Heart right ventricle (tissue), 16 donors: Measurements from ENCODE around the gene PGA5. TPM values are rescaled to one million over a fixed set of nuclear protein-coding genes. Genes with fewer than 3 reads are reported as not detected.

ENCODE experiments used
- ATAC-seq, 8 donors: fragments of 200-7000 bp; cut with Tn5 transposase; one replicate each; pipeline ENCODE4 v1.9.1; 2020; ENCODE audit warnings: mild to moderate bottlenecking in 8 of 8, moderate library complexity in 8 of 8, moderate number of reproducible peaks in 1 of 8
- DNase-seq, 2 donors: peaks; one replicate each; pipeline ENCODE4 v3.0.0-alpha.2; 2020
- H3K27ac ChIP-seq, 10 donors: fragments of 200-600 bp; sonication (generic) in 2 of 10; one replicate each; pipeline versions ENCODE4 v1.5.0 to v1.8.0; 2020 to 2022; ENCODE audit warnings: mild to moderate bottlenecking in 3 of 10
- H3K27me3 ChIP-seq, 7 donors: fragments of 200-600 bp; one replicate each; pipeline ENCODE4 v1.8.0; 2021 to 2022; ENCODE audit warnings: mild to moderate bottlenecking in 2 of 7
- H3K36me3 ChIP-seq, 9 donors: fragments of 200-600 bp; sonication (generic) in 1 of 9; one replicate each; pipeline versions ENCODE4 v1.5.0 to v1.8.0; 2020 to 2022; ENCODE audit warnings: mild to moderate bottlenecking in 2 of 9
- H3K4me1 ChIP-seq, 9 donors: fragments of 200-600 bp; sonication (generic) in 1 of 9; one replicate each; pipeline versions ENCODE4 v1.5.0 to v1.8.0; 2020 to 2022; ENCODE audit warnings: mild to moderate bottlenecking in 4 of 9
- H3K4me3 ChIP-seq, 10 donors: fragments of 200-600 bp; sonication (generic) in 2 of 10; one replicate each; pipeline versions ENCODE4 v1.5.0 to v1.8.0; 2020 to 2022; ENCODE audit warnings: mild to moderate bottlenecking in 7 of 10, moderate library complexity in 2 of 10
- H3K9me3 ChIP-seq, 11 donors: fragments of 200-600 bp in 10 of 11; sonication (generic) in 2 of 11; one replicate each; pipeline versions ENCODE4 v1.5.0 to v1.8.0; 2013 to 2022; ENCODE audit warnings: mild to moderate bottlenecking in 2 of 11, control low read depth in 1 of 11, moderate library complexity in 1 of 11
- WGBS, 2 donors: extraction: QIAGEN DNeasy Blood & Tissue Kit; methylation state at CpG; one replicate each; pipeline ENCODE4 v1.1.7; 2013; ENCODE audit warnings: inconsistent platforms in 1 of 2; 5-methylcytosine and 5-hydroxymethylcytosine counted together
- intact Hi-C, 10 donors: fragments of 100-400 bp; cut with DNase I; formaldehyde crosslinking; loops; one replicate each; pipeline versions ENCODE4 v1.11.1 to v1.14.2; 2022
- polyA plus RNA-seq, 2 donors: library from polyadenylated mRNA; stranded (reverse); fragments of 200-250 nt; gene quantifications; one replicate each; pipeline ENCODE4 v1.2.3, GENCODE V29; 2013
- total RNA-seq, 10 donors: library from RNA; stranded (reverse); fragmentation: NEBNext Ultra II Directional in 3 of 10; extraction: Animal tissue kit (Norgen Biotek cat#: 25700) in 3 of 10; gene quantifications; one replicate each; pipeline versions ENCODE4 v1.2.1 to v1.2.4, GENCODE V29; 2021 to 2023
- TF ChIP-seq, protein P1 (sequence below), 9 donors: fragments of 200-600 bp; sonication (generic) in 2 of 9; IDR thresholded peaks; one replicate each; pipeline versions ENCODE4 v1.5.0 to v1.8.0; 2021 to 2022; ENCODE audit warnings: antibody characterized with exemption in 9 of 9, mild to moderate bottlenecking in 5 of 9, moderate library complexity in 1 of 9
- donor health status: Arrhythmogenic right ventricular cardiomyopathy.
- donor health status: ischemic (EF 13 %, LVEDD 7.1; RV severe dilation, severe dysfunction).
- donor health status: healthy with polysubstance abuse.
- donor health status: DM: no; HTN: yes; CAD: no.
- donor health status: DM: no; HTN: no; CAD: no.
- donor health status: ischemic (EF 25% LVEDD 6.9; RV normal size, moderate dysfunction).
- donor health status: ischemic (EF 25% LVEDD 5.7; RV mildly dilated, moderate dysfunction).
- donor health status: healthy.
- donor health status: DM: yes; HTN: yes; CAD: no.
- donor health status: Ischemic cardiomyopathy.
- donor health status: ischemic (EF 35%, LVEDD 5.7; RV mildly dilated, moderate dysfunction).
- donor health status: nonischemic (EF 11% LVEDD 7.7; RV severe dilation, severe dysfunction).
- donor health status: DM: yes; HTN: yes; CAD: no.
- donor health status: PGD.
- donor health status: ischemic (EF 29% LVEDD 5.4; RV normal size, mild dysfunction).
- donor health status: nonischemic (EF 23%, LVEDD 6.1; RV moderate dilation, normal function).

PGA5 gene
- total and polyA plus RNA-seq, 12 donors = 0.14 to 0.93 (median 0.58) TPM; not detected in 6

DNA sequence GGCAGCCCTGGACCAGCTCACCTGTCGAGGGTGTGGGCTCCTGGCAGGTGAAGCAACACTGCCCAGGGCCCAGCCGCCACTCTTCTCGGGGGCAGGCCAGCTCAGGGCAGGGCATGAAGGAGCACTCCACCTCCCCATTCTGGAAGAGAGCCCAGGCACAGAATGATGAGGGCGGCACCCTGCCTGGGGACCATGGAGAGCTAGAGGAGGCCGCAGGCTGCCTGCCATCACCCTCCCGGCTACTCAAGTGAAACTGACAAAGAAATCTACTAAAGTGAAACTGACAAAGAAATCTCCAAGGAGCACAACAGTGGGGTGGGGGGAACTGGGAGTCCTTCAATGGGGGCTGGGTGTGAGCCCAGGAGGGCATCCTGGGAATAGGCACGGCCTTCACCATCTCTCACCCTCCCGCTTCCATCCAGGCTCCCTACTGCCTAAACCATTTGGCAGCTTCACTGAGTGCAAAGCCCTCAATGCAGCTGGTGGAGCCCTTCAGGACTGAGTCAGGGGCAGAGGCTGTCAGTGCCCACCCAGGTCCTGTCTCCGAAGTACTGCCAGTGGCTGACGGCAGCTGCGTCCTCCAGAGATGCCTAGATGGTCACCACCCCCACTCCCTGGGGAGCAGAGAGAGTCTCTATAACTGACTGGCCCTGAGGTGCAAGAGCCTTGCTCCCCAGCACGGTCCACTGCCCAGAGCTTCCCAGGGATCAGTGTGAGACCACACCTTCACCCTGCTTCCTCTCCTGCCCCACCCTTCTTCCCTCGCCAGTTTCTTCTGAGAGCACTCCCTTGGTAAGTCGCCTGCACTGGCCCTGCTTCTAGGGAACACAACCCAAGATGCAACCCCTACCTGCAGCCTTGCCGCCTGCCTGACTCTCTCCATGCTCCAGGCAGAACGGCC, 32.5 kb downstream of the PGA5 start:
- intact Hi-C loops = no loop called here
- H3K4me1 ChIP-seq = no peaks in the 10 kb centered on the region
- WGBS, 2 donors = 75 to 79% methylated on average over 16 of the region's 16 CpGs
- H3K27me3 ChIP-seq = no peaks in the 10 kb centered on the region
- TF ChIP-seq, protein P1, sequence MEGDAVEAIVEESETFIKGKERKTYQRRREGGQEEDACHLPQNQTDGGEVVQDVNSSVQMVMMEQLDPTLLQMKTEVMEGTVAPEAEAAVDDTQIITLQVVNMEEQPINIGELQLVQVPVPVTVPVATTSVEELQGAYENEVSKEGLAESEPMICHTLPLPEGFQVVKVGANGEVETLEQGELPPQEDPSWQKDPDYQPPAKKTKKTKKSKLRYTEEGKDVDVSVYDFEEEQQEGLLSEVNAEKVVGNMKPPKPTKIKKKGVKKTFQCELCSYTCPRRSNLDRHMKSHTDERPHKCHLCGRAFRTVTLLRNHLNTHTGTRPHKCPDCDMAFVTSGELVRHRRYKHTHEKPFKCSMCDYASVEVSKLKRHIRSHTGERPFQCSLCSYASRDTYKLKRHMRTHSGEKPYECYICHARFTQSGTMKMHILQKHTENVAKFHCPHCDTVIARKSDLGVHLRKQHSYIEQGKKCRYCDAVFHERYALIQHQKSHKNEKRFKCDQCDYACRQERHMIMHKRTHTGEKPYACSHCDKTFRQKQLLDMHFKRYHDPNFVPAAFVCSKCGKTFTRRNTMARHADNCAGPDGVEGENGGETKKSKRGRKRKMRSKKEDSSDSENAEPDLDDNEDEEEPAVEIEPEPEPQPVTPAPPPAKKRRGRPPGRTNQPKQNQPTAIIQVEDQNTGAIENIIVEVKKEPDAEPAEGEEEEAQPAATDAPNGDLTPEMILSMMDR (IDR thresholded peaks at IDR 0.05) = no peak
- no peak for DNase-seq
- no peak overlapping the region for H3K27ac ChIP-seq
- peaks cover 0 to 3% (median 0%) of the 10 kb centered on the region in 9 donors for H3K36me3 ChIP-seq
- no peak overlapping the region for H3K4me3 ChIP-seq
- peak in 3 of 8 donors; percentile 8 to 51 (median 23) for ATAC-seq
- no peaks in the 10 kb centered on the region for H3K9me3 ChIP-seq

DNA sequence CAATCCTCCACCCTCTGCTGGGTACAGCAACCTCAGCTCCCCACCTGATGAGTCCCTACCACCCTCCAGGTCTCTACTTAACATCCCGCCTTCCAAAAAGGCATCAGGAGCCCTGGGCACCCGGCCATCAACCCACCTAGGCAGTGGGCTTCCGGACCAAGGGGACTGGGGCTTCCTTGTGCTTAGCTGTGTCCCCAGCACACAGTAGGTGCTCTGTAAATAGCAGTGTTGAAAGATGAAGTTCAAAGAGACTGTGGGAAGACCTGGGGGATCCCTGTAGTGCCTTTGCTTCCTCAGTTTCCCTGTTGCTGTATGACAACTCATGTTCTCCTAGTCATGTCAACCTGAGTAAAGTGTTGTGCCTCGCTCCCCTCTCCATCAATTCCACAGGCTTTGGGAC, 33.1 kb downstream of the PGA5 start:
- H3K4me1 ChIP-seq = no peaks in the 10 kb centered on the region
- peaks cover 0 to 3% (median 0%) of the 10 kb centered on the region in 9 donors for H3K36me3 ChIP-seq
- H3K27ac ChIP-seq = no peak overlapping the region
- TF ChIP-seq, protein P1 (IDR thresholded peaks at IDR 0.05) = no peak
- H3K27me3 ChIP-seq = no peaks in the 10 kb centered on the region
- WGBS, 2 donors = 94% methylated on average over 4 of the region's 4 CpGs
- ATAC-seq (peak in 1 of 8 donors; percentile 18), DNase-seq (no peak)
- intact Hi-C loops = no loop called here
- no peak overlapping the region for H3K4me3 ChIP-seq
- no peaks in the 10 kb centered on the region for H3K9me3 ChIP-seq

DNA sequence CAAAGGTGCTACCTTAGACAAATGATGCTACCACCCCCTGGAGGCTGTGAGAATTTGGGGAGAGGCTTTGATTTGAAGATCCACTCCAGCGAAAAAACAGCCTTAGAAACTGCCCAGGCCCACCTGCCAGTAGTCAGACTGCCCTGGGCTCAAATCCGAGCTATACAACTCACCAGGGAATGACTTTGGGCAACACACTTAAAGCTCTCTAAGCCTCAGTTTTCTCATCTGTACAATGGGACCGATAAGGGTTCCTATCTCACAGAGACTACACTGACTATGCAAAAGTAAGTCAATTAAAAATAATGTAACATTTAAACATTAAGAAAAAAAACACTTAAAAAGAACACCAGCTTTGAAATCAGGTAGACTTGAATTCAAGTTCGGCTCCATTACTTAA, 34.2 kb downstream of the PGA5 start:
- Histone ChIP-seq H3K4me3 (no peak overlapping the region), H3K4me1 (no peaks in the 10 kb centered on the region), H3K9me3 (no peaks in the 10 kb centered on the region), H3K27ac (no peak overlapping the region), H3K36me3 (peaks cover 0 to 3% (median 0%) of the 10 kb centered on the region in 9 donors), H3K27me3 (no peaks in the 10 kb centered on the region)
- WGBS, 2 donors = 93 to 95% methylated on average over 4 of the region's 4 CpGs
- TF ChIP-seq, protein P1 (IDR thresholded peaks at IDR 0.05) = no peak
- ATAC-seq = no peak
- no peak for DNase-seq
- intact Hi-C loops = no loop called here

DNA sequence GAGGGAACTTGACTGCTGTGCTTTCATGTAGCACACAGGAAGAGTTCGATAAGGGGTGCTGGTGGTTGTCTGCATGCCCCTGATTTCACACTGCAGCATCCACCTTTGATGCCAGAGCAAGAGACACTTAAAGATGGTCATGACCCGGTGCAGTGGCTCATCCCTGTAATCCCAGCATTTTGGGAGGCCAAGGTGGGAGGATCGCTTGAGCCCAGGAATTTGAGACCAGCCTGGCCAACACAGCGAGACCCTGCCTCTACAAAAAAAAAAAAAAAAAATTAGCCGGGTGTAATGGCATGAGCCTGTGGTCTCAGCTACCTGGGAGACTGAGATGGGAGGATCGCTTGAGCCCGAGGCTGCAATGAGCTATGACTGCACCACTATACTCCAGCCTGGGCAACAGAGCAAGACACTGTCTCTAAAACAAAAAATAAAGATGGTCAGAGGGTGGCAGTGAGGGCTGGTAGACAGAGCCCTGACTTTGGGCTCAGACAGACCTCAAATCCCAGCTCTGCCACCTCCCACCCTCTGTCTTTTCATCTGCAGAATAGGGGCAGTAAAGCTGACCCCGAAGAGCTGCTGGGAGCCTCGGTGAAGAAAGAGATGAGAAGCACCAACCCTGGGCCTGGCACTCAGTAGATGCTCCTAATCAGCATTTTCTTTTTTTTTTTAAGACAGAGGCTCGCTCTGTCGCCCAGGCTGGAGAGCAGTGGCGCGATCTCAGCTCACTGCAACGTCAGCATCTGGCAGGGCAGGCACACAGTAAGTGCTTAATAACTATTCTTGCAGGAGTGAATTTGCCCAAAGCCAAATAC, 36.4 kb downstream of the PGA5 start:
- ATAC-seq (no peak), DNase-seq (no peak)
- TF ChIP-seq, protein P1 (IDR thresholded peaks at IDR 0.05) = no peak
- Histone ChIP-seq H3K4me1 (no peaks in the 10 kb centered on the region), H3K9me3 (no peaks in the 10 kb centered on the region), H3K4me3 (no peak overlapping the region), H3K27me3 (no peaks in the 10 kb centered on the region), H3K27ac (no peak overlapping the region), H3K36me3 (peaks cover 0 to 7% (median 0%) of the 10 kb centered on the region in 9 donors)
- intact Hi-C loops = no loop called here
- WGBS, 2 donors = 87 to 90% methylated on average over 14 of the region's 14 CpGs
